HL-60 (cell line): ENCODE data around the gene LRRC41.

Source experiments
- DNase-seq, 2 experiments: peaks; one replicate each; pipeline ENCODE4 v3.0.0-alpha.2; 2010 to 2020; ENCODE audit warnings: low read depth in 1 of 2, low spot score in 1 of 2
- H3K27ac ChIP-seq: fragments of 250-450 bp; sonication (Bioruptor Pico); replicated peaks from 2 replicates; pipeline ENCODE4 v1.5.1; 2020; ENCODE audit warnings: mild to moderate bottlenecking, moderate library complexity
- H3K27me3 ChIP-seq: fragments of 250-450 bp; sonication (Bioruptor Pico); 2 replicates; pipeline ENCODE4 v1.5.1; 2021; ENCODE audit warnings: mild to moderate bottlenecking, moderate library complexity; ENCODE audit not compliant: insufficient read depth, poor library complexity, severe bottlenecking
- H3K4me3 ChIP-seq: replicated peaks from 2 replicates; pipeline ENCODE4 v1.5.1; 2011; ENCODE audit warnings: mild to moderate bottlenecking, control low read depth, low read length; ENCODE audit not compliant: insufficient read depth
- CTCF ChIP-seq: IDR thresholded peaks from one replicate; pipeline ENCODE4 v1.5.1; 2011; ENCODE audit warnings: low read length, control low read depth, inconsistent platforms; ENCODE audit not compliant: insufficient read depth
- GABPA ChIP-seq: IDR thresholded peaks from 2 replicates; pipeline ENCODE4 v1.6.1; 2012; ENCODE audit warnings: low read depth
- POLR2AphosphoS5 ChIP-seq: IDR thresholded peaks from 2 replicates; pipeline ENCODE4 v1.6.1; 2012; ENCODE audit warnings: low read depth
- REST ChIP-seq: IDR thresholded peaks from 2 replicates; pipeline ENCODE4 v1.6.1; 2012; ENCODE audit warnings: low read depth; ENCODE audit not compliant: insufficient replicate concordance
- SPI1 ChIP-seq: IDR thresholded peaks from 2 replicates; pipeline ENCODE4 v1.6.1; 2012; ENCODE audit warnings: low read depth, mild to moderate bottlenecking, borderline replicate concordance

Gene LRRC41

GRCh38 chr1:46344481-46344880, 41.1 kb upstream of the LRRC41 start:
- H3K4me3 ChIP-seq: no peak overlapping the region
- DNase-seq: no peak
- no peak overlapping the region for H3K27ac ChIP-seq
- no peak for TF ChIP-seq POLR2AphosphoS5
- TF ChIP-seq REST: no peak
- no peak for TF ChIP-seq SPI1
- no peak for TF ChIP-seq CTCF
- no peak for TF ChIP-seq GABPA
- no peaks in the 10 kb centered on the region for H3K27me3 ChIP-seq

- no peaks in the 10 kb centered on the region for H3K27me3 ChIP-seq
- H3K27ac ChIP-seq: no peak overlapping the region
- TF ChIP-seq GABPA (no peak), REST (no peak)
- H3K4me3 ChIP-seq: no peak overlapping the region
- no peak for DNase-seq
Observed at GRCh38 chr1:46343705-46344104, 40.3 kb upstream of the LRRC41 start.

- DNase-seq: no peak
- TF ChIP-seq CTCF (no peak), POLR2AphosphoS5 (no peak), REST (no peak), GABPA (no peak), SPI1 (no peak)
- H3K27ac ChIP-seq: no peak overlapping the region
- no peaks in the 10 kb centered on the region for H3K27me3 ChIP-seq
- H3K4me3 ChIP-seq: no peak overlapping the region
Observed at GRCh38 chr1:46343351-46343695, 39.9 kb upstream of the LRRC41 start.
